HG03025 (cell line): ENCODE results near the gene NAPB.
"Not testable (repeated sequence)": the region's sequence is repeated elsewhere in the genome, so short reads cannot be mapped to it uniquely, and the experiment has no call there.

Source experiments
- ATAC-seq: cut with Tn5 transposase; IDR thresholded peaks from one replicate; pipeline ENCODE4 v1.9.1; 2021; ENCODE audit warnings: mild to moderate bottlenecking, moderate library complexity; ENCODE audit not compliant: unreplicated experiment, low FRiP score

The NAPB gene

DNA sequence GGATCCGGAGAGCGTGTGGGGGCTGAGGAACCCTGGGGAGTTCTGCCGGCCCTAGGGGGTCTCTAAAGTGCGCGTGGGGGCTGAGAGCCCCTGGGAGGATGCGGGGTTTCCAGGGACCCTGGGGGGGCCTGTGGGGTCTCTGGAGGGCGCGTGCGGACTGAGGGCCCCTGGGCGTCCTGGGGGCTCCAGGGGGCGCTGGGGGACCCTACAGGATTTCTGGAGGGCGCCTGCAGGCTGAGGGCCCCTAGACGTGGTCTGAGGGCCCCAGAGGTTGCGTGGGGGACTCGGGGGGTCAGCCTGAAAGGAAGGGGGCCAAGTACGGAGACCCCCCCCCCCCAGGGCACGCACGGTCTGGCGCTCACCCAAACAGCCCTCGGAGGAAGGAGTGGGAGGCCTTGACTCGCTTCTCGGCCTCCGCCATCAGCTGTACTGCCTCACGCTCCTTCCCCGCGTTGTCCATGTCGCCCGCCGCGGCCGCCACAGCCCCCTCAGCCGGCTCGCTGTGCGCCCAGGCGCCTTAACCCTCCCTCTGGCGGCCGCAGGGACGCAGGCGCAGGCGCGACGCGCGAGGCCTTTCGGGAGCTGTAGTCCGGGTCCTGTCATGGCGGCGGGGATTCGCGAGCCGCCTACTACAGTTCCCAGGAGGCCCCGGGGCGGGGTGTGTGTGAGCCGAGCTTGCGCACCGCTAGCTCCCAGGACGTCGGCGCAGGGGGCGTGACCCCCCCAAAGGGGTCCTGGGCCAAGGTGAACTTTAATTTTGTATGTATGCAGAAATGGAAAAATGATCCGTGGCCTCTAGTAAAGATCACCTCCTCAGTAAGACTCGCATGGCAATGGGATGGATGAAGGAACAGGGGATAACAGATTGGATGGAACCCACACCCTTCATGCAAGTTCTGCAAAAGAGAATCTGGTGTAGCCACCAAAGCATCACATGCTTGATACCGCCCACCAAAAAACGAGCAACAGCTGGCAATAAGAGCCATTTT is at the start of gene NAPB:
TSS of gene NAPB (minus strand) at position 546 of the 989 bp plus-strand sequence. CDS start at position 460, 86 bp downstream.
- ATAC-seq = peak; percentile 98

DNA sequence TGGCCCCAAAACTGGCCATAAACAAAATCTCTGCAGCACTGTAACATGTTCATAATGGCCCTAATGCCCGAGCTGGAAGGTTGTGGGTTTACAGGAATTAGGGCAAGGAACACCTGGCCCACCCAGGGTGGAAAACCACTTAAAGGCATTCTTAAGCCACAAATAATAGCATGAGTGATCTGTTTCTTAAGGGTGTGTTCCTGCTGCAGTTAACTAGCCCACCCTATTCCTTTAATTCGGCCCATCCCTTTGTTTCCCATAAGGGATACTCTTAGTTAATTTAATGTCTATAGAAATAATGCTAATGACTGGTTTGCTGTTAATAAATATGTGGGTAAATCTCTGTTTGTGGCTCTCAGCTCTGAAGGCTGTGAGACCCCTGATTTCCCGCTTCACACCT is 45.7 kb upstream of the NAPB start:
- ATAC-seq = not testable (repeated sequence)

DNA sequence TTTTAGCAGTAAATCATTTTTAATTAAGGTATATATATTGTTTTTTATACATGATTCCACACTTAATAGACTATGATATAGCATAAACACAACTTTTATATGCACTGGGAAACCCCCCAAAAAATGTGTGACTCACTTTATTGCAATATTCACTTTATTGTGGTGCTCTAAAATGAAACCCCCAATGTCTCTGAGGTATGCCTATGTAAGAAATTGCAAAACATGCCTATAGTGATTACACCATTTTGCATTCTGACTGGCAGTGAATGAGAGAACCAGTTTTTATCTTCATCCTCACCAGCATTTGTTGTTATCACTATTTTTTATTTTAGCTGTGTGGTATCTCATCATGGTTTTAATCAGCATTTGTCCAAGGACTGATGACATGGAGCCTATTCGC is 39.9 kb upstream of the NAPB start:
- no peak for ATAC-seq

DNA sequence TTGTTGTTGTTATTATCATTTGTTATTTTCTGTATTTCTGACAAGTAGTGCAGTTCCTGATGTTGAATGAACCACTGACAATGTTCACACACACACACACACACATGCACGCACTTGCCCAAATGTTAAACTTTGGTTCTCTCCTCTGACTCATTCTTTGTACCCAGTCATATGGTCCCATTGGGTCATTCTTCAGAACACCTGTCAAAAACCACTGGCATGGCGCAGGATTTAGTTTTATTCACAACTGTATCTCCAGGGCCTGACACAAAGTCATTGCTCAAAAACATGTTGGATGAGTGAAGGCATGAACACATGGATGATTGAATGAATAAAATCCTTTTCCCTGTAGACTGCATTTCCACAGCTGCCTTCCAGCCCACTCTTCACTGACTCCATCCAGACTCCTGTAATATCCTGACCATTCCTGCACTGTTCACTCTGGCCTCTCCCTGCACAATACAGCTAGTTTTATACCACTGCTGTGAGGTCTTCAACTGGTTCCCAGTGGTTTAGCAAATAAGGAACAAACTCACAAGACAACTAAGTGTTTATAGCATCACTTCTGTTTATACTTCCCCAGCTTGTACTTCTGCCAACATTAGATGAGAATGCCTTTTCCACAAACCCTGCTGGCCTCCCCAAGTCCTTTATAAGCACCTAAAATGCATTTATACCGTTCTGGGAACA is 38.3 kb upstream of the NAPB start:
- no peak for ATAC-seq

- no peak for ATAC-seq
Observed at GRCh38 chr20:23456873-23457272, 35.6 kb upstream of the NAPB start.

DNA sequence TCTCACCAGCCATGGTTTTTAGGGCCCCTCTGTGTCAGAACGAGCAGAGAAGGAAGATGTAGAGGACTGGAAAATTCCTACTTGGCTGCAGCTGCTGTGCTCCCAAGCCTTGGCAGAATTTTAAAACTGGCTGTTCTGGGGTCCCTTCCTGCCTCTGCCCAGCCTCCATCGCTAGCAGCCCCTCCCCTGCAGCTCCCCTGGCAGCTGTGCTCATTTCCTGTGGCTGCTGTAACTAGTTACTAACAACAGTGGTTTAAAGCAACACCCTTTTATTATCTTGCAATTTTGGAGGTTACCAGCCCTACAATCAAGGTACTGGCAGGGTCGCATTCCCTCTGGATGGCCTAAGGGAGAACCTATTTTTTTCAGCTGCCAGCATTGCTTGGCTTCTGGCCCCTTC is 35.1 kb upstream of the NAPB start:
- ATAC-seq = no peak

GRCh38 chr20:23455639-23456038 is 34.4 kb upstream of the NAPB start:
- no peak for ATAC-seq

GRCh38 chr20:23454816-23455215 is 33.5 kb upstream of the NAPB start:
- no peak for ATAC-seq

DNA sequence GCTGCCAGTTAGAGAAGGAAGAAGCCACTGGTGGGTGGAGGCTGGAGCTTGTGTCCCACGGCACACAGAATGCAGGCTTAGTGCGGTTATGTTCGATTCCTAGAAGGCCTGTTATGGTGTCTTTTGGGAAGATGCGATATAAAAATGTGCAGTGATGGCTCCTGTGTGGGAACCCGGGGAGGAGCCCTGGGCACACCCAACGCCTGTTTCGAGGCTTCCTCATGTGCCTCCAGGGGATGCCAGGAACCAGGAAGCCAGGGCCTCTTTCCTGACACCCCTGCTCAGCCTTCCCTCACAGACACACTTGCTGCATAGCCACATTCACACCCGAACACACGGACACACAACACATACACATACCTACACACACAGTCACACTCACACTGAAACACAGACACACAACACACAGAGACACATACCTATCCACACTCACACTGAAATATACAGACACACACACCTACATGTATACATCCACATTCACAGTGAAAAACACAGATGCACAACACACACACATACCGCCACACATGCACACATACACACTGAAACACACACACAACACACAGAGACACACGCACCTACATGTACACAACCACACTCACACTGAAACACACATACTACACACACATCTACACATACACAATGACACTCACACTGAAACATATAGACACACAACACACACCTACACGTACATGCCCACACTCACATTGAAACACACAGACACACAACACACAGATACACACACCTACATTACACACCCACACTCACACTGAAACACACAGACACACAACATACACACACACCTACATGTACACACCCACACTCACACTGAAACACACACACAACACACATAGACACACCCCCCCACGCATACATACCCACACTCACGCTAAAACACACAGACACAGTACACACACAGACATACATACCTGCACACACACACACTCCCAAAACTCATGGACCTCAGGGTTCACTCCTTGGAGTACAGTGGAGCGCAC is 32.6 kb upstream of the NAPB start:
- ATAC-seq = no peak

DNA sequence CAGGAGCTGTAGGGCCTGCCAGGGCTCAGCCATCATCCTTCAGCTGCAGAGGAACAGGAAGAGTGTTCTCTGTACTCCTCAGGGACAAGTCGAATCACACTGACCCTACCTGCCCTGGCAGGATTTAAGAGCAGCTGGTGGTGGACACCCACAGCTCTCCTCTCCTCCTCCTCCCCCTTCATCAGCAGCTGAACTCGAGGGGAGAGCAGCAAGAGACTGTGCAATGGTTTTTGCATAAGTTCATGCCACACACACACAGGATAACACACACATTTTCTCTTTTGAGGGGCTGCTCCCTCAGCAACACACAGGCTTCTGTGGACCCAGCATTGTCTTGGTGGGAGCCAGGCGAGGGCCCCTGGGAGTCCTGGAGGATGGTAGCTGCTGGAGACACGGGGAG is 31.5 kb upstream of the NAPB start, which contains the start of gene CST11:
TSS of gene CST11 (minus strand) at position 101 of the 400 bp plus-strand sequence. CDS start at position 36, 65 bp downstream.
- no peak for ATAC-seq

DNA sequence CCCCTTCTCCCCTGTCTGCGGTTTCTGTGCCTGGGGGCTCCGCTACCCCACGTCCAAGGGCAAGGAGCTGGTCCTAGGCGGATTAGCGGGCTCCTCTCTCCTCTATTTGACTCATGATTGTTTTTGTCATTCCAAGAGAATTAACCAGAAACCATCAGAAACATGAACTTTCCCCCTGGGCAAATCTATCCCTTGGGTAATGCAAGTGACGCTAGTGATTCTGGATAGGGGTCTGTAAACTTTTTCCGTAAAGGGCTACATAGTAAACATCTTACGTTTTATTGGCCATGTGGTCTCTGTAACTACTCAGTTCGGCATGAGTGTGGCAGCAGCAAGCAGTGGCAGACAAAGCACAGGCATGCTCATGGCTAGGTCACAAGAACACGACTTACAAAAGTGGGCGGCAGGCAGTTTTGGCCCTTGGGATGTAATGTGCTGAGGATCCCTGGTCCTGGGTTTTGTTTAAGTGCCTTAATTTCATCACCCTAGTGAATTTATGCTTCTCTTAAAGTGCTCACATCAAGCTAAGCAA is 30.7 kb upstream of the NAPB start:
- ATAC-seq = no peak

- no peak for ATAC-seq
Observed at GRCh38 chr20:23450877-23451276, 29.6 kb upstream of the NAPB start.

GRCh38 chr20:23449421-23449820 is 28.1 kb upstream of the NAPB start:
- no peak for ATAC-seq

GRCh38 chr20:23448167-23448566 is 26.9 kb upstream of the NAPB start:
- ATAC-seq = no peak

DNA sequence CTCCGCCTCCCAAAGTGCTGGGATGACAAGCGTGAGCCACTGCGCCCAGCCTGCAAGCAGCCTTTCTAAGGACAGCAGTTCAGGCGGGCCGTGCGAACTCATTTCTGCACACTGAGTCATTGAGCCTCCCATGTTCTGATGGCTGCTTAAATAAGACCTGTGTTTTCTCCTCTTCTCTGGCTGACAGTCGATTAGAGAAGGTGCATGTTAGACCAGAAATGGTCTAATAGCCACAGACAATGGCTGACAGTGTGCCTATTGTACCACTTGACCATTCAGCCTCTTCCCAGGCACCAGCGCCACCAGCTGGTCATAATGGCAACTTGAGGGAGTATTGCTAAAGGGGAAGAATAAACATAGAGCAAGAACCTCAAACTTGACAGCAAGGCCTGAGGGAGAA is 25.2 kb upstream of the NAPB start:
- ATAC-seq = no peak

GRCh38 chr20:23445596-23446217 is 24.4 kb upstream of the NAPB start:
- no peak for ATAC-seq

DNA sequence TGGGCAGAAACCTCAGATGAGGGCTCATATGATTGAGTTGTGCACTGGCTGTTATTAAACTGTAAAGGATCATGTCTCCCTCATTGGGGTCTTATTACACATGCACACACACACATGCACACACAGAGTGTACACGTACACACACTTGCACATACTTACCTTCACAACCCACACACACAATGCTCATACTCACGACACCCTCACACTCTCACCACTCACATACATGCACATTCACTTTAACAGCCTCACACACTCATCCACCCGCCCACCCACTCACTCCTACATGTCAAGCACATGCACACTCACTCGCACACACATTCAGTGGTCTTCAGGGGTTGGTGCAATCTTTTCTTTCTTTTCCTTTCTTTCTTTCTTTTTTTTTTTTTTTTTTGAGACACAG is 23.6 kb upstream of the NAPB start:
- no peak for ATAC-seq

GRCh38 chr20:23442436-23442835 is 21.1 kb upstream of the NAPB start:
- no peak for ATAC-seq

- ATAC-seq = no peak
Observed at GRCh38 chr20:23441850-23442313, 20.6 kb upstream of the NAPB start.
